Mucosa of descending colon (tissue), 3 donors: ENCODE measurements around the gene UGCG. TPM values are rescaled to one million over a fixed set of nuclear protein-coding genes. Genes with fewer than 3 reads are reported as not detected.

Experiments
- ATAC-seq: fragments of 200-7000 bp; cut with Tn5 transposase; one replicate; pipeline ENCODE4 v1.9.1; 2020; ENCODE audit warnings: mild to moderate bottlenecking, moderate library complexity
- DNase-seq, 3 donors: peaks; one replicate each; pipeline ENCODE4 v3.0.0-alpha.2; 2020
- H3K36me3 ChIP-seq: fragments of 200-600 bp; one replicate; pipeline ENCODE4 v1.8.0; 2021; ENCODE audit warnings: low read depth, mild to moderate bottlenecking
- H3K4me1 ChIP-seq: fragments of 200-600 bp; one replicate; pipeline ENCODE4 v1.8.0; 2021; ENCODE audit warnings: low read depth, mild to moderate bottlenecking
- H3K4me3 ChIP-seq: fragments of 200-600 bp; one replicate; pipeline ENCODE4 v1.8.0; 2021; ENCODE audit warnings: mild to moderate bottlenecking
- H3K9me3 ChIP-seq: fragments of 200-600 bp; one replicate; pipeline ENCODE4 v1.8.0; 2021; ENCODE audit warnings: mild to moderate bottlenecking
- CTCF ChIP-seq: fragments of 200-600 bp; IDR thresholded peaks from one replicate; pipeline ENCODE4 v1.8.0; 2022; ENCODE audit warnings: antibody characterized with exemption, mild to moderate bottlenecking
- intact Hi-C, 2 donors: fragments of 100-400 bp; cut with DNase I in 1 of 2; cut with micrococcal nuclease in 1 of 2; formaldehyde crosslinking; loops; one replicate each; pipeline versions ENCODE4 v1.11.0 to v1.11.1; 2022; cut with DNase I, micrococcal nuclease
- microRNA-seq: library from miRNA; unstranded; fragments of <30 nt; microRNA quantifications from one replicate; pipeline ENCODE4, GENCODE V29; 2019
- total RNA-seq, 3 donors: library from RNA; stranded (reverse); fragmentation: NEBNext Ultra II Directional in 2 of 3; extraction: Animal tissue kit (Norgen Biotek cat#: 25700) in 2 of 3; gene quantifications; one replicate each; pipeline versions ENCODE4 v1.2.1 to v1.2.4, GENCODE V29; 2021 to 2023
- donor health status: DM: no; HTN: no; CAD: no; lungs with moderate emphysema.
- donor health status: DM: no; HTN: no; CAD: no.
- donor health status: DM: no; HTN: yes; CAD: no.

UGCG gene
- total RNA-seq, 3 donors from 2014 or later = 36.5 to 48.2 (median 39.8) TPM

- Histone ChIP-seq H3K4me3 (no peak overlapping the region), H3K4me1 (peaks cover 2% of the 10 kb centered on the region), H3K9me3 (no peaks in the 10 kb centered on the region), H3K36me3 (no peaks in the 10 kb centered on the region)
- no peak for DNase-seq
- intact Hi-C loops = no loop called here
- no peak for TF ChIP-seq CTCF
- peak; percentile 17 for ATAC-seq
Measured at GRCh38 chr9:111979561-111979960, 82.9 kb downstream of the UGCG start.

GRCh38 chr9:111980398-111980797, 83.8 kb downstream of the UGCG start:
- H3K36me3 ChIP-seq = no peaks in the 10 kb centered on the region
- H3K4me3 ChIP-seq = no peak overlapping the region
- ATAC-seq (no peak), DNase-seq (no peak)
- TF ChIP-seq CTCF = no peak
- no peaks in the 10 kb centered on the region for H3K4me1 ChIP-seq
- no peaks in the 10 kb centered on the region for H3K9me3 ChIP-seq
- intact Hi-C loops = no loop called here

GRCh38 chr9:111983484-111983908, 86.9 kb downstream of the UGCG start:
- Histone ChIP-seq H3K4me3 (no peak overlapping the region), H3K36me3 (no peaks in the 10 kb centered on the region), H3K4me1 (no peaks in the 10 kb centered on the region), H3K9me3 (no peaks in the 10 kb centered on the region)
- no peak for DNase-seq
- peak; percentile 68 for ATAC-seq
- intact Hi-C loops = no loop called here
- no peak for TF ChIP-seq CTCF

- H3K4me1 ChIP-seq = no peaks in the 10 kb centered on the region
- intact Hi-C loops = no loop called here
- no peak overlapping the region for H3K4me3 ChIP-seq
- ATAC-seq (no peak), DNase-seq (no peak)
- no peaks in the 10 kb centered on the region for H3K36me3 ChIP-seq
- TF ChIP-seq CTCF = no peak
- no peaks in the 10 kb centered on the region for H3K9me3 ChIP-seq
Measured at GRCh38 chr9:111984086-111984802, 87.6 kb downstream of the UGCG start.

Small RNA genes within 50 kb of the gene (microRNA-seq; reads per million reads assigned to microRNA genes)
- not detected for gene MIR4668

Other genes with a start within 250 kb of the UGCG start
- gene GNG10, start 235.2 kb upstream of the UGCG start, total RNA-seq = 10 to 100 TPM; 16.7 to 33.1 (median 24.6) TPM
- gene SHOC1, start 101.9 kb upstream of the UGCG start, total RNA-seq = not detected